Measurements from ENCODE around the gene KRTAP10-10. TPM values are rescaled to one million over a fixed set of nuclear protein-coding genes. Genes with fewer than 3 reads are reported as not detected.
"Not testable (repeated sequence)": the region's sequence is repeated elsewhere in the genome, so short reads cannot be mapped to it uniquely, and the experiment has no call there.

Gene KRTAP10-10
- total RNA-seq, 2 donors from 2014 or later = not detected

DNA sequence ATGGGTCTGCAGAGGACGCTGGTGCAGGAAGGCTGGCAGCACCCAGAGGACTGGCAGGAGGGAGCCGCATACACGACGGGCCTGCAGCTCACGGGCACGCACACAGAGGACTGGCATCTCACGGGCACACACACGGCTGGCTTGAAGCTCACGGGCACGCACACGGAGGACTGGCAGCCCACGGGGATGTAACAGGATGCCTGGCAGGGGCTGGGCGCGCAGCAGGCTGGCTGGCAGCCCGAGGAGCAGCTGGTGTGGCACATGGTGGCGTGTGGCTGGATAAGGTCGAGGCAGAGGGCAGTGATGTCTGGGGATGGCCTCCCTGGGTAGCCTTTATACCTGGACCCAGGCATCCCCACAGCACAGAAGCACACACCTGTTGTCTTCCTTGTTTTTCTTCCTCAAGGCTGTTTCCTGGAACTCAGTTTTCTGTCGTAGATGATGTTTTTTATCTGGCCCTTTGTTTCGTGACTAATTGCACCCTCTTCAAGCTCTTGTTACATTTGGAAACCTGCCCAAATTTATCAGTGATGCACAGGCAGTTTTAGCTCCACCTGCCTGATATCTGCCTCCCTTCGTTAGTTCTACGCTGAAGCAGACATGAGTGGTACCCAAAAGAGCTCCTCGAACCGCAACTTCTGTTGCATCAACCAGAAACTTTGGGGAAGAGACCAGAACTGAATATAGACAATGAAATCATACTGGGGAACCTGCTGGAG lies 44.9 kb downstream of the KRTAP10-10 start, which contains the start of gene KRTAP12-1:
Gene KRTAP12-1 (minus strand): TSS at position 303 of the 719 bp plus-strand sequence. CDS start 40 bp downstream, at position 263.
- peaks cover 10 to 12% of the 10 kb centered on the region in 2 donors for H3K4me1 Mint-ChIP-seq (ENCODE audit: low read depth in 2 of 2)
- DNase-seq (ENCODE audit: low spot score) = no peak
- no peaks in the 10 kb centered on the region for H3K9me3 Mint-ChIP-seq
- H3K27me3 Mint-ChIP-seq = peaks cover 23 to 28% of the 10 kb centered on the region in 2 donors
- H3K36me3 Mint-ChIP-seq = no peaks in the 10 kb centered on the region
- no peak within 1 kb of the TSS for H3K4me3 Mint-ChIP-seq
- ATAC-seq = no peak
- no peak within 1 kb of the TSS for H3K27ac Mint-ChIP-seq

DNA sequence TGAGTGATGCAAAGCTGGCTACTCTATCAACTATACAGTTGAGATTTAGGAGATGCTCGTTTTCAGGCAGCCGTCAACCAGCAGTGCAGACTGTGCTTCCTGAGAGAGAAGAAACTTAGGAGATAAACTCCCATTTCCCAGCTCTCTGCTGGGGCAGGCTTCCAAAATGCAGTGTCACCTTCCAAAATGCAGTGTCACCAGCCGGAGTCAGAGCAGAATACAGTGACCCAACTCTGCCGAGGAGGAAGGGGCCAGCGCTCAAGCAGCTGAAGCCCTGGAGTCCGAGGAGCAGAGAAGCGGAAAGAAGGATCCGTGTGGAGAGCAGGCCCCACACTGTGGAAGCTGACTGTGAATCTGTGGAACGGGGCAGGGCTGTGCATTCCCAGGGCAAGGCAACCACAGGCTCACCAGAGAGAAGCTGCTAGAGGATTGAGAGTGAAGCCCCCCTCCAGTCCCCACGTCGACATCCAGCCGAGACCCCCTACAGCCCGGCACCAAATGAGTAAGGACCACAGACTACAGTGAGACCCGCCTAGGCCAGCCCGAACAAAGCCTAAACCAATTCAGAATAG lies 45.5 kb downstream of the KRTAP10-10 start:
- H3K27ac Mint-ChIP-seq = no peak overlapping the region
- ATAC-seq = no peak
- no peak overlapping the region for H3K4me3 Mint-ChIP-seq
- H3K36me3 Mint-ChIP-seq = no peaks in the 10 kb centered on the region
- no peak for DNase-seq (ENCODE audit: low spot score)
- H3K4me1 Mint-ChIP-seq (ENCODE audit: low read depth in 2 of 2) = peaks cover 10 to 12% of the 10 kb centered on the region in 2 donors
- H3K27me3 Mint-ChIP-seq = peaks cover 23 to 33% of the 10 kb centered on the region in 2 donors
- no peaks in the 10 kb centered on the region for H3K9me3 Mint-ChIP-seq

DNA sequence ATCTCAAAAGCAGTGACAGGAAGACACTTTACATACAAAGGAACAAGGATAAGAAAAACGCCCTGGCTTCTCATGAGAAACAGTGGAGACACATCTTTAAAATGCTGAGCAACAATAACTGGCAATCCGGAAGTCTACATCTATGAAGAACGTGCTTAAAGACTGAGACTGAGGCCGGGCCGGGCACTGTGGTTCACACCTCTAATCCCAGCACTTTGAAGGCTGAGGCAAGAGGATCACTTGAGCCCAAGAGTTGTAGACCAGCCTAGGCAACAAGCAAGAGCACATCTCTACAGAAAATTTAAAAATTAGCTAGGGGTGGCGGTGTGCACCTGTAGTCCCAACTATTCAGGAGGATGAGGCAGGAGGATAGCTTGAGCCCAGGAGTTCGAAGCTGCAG lies 46.9 kb downstream of the KRTAP10-10 start:
- peaks cover 10 to 12% of the 10 kb centered on the region in 2 donors for H3K4me1 Mint-ChIP-seq (ENCODE audit: low read depth in 2 of 2)
- no peaks in the 10 kb centered on the region for H3K9me3 Mint-ChIP-seq
- peaks cover 23 to 33% of the 10 kb centered on the region in 2 donors for H3K27me3 Mint-ChIP-seq
- peak overlapping the region in 1 of 2 donors; percentile 32 for H3K27ac Mint-ChIP-seq
- no peaks in the 10 kb centered on the region for H3K36me3 Mint-ChIP-seq
- DNase-seq (ENCODE audit: low spot score) = no peak
- ATAC-seq = no peak
- H3K4me3 Mint-ChIP-seq = no peak overlapping the region

DNA sequence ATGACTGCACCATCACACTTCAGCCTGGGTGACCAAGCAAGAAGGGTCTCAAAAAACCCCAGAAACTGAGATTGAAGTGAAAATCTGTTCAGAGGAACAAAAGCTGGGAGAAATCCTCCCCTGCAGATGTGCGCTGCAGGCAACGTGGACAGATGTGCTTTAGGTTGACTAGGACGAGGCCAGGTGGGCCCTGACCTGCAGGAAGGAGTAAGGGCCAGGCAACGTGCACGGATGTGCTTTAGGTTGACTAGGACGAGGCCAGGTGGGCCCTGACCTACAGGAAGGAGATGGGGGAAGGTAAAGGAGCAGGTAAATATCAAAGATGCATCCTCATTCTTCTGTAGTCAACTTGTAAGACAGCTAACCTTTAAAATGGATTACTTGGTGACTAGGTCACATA lies 47.3 kb downstream of the KRTAP10-10 start:
- DNase-seq (ENCODE audit: low spot score) (no peak), ATAC-seq (no peak)
- no peaks in the 10 kb centered on the region for H3K36me3 Mint-ChIP-seq
- peaks cover 10 to 12% of the 10 kb centered on the region in 2 donors for H3K4me1 Mint-ChIP-seq (ENCODE audit: low read depth in 2 of 2)
- peak overlapping the region in 1 of 2 donors; percentile 32 for H3K27ac Mint-ChIP-seq
- H3K9me3 Mint-ChIP-seq = no peaks in the 10 kb centered on the region
- peaks cover 23 to 30% of the 10 kb centered on the region in 2 donors for H3K27me3 Mint-ChIP-seq
- no peak overlapping the region for H3K4me3 Mint-ChIP-seq

DNA sequence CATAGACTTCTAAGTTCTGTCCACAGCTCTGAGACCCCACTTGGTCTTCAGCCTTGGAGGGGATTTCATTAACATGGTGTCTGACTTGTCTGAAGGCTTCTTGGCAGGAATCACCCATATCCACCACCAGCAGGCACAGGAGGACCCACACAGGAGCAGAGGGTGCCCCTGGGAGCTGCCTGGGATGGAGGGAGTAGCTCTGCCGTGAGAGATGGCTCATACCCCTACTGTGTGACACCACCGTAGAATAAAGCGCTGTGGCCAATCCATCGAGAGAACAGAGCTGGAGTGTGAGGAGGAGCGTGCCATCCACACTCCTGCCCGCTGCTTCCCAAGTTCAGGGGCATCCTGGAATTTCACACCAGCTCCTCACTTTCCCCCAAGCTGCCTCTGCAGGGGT lies 47.9 kb downstream of the KRTAP10-10 start:
- peaks cover 25 to 29% of the 10 kb centered on the region in 2 donors for H3K27me3 Mint-ChIP-seq
- not testable (repeated sequence) for ATAC-seq; H3K36me3 Mint-ChIP-seq; H3K4me3 Mint-ChIP-seq; H3K9me3 Mint-ChIP-seq; DNase-seq (ENCODE audit: low spot score); H3K27ac Mint-ChIP-seq
- peaks cover 10 to 12% of the 10 kb centered on the region in 2 donors for H3K4me1 Mint-ChIP-seq (ENCODE audit: low read depth in 2 of 2)

DNA sequence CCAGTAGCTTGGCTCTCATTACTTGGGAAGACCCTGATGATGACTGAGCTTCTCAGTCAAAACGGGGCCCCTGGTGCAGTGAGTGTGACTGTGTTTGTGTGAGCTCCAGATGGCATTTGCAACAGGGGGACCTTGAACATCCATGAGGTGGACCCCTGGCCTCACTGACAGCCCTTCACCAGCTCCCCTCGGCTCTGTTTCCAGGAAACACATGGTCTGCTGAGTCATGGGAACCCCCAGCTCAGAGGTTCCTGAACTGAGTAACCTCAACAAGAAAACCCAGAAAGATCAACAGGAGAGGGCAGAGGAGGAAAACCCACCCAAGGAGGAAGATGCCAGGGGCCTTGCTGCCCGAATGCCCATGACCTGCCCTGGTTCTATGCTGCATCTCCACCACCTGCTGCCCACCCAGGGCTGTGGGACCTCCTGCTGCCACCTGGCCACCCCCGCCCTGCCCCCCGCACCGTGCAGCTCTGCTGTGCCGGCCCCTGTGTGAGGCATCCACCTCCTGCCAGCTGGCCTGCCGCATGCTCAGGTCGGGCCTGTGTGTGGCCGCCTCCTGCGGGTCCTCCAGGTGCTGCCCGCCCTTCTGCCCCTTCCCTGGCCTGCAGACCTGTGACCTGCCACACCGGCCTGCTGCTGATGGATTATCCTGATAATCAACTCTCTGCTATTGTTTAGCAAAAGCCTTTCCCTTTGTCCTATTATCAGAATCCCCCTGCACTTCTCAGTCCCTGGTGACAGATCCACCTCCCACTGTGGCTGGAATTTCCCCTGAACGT lies 49.0 kb downstream of the KRTAP10-10 start:
- no peak for DNase-seq (ENCODE audit: low spot score)
- Mint-ChIP-seq H3K36me3 (no peaks in the 10 kb centered on the region), H3K27ac (peak overlapping the region in 1 of 2 donors; percentile 61), H3K4me1 (ENCODE audit: low read depth in 2 of 2) (peaks cover 10 to 12% of the 10 kb centered on the region in 2 donors), H3K27me3 (peaks cover 29 to 30% of the 10 kb centered on the region in 2 donors), H3K9me3 (no peaks in the 10 kb centered on the region), H3K4me3 (no peak overlapping the region)
- peak; percentile 41 to 61 for ATAC-seq

DNA sequence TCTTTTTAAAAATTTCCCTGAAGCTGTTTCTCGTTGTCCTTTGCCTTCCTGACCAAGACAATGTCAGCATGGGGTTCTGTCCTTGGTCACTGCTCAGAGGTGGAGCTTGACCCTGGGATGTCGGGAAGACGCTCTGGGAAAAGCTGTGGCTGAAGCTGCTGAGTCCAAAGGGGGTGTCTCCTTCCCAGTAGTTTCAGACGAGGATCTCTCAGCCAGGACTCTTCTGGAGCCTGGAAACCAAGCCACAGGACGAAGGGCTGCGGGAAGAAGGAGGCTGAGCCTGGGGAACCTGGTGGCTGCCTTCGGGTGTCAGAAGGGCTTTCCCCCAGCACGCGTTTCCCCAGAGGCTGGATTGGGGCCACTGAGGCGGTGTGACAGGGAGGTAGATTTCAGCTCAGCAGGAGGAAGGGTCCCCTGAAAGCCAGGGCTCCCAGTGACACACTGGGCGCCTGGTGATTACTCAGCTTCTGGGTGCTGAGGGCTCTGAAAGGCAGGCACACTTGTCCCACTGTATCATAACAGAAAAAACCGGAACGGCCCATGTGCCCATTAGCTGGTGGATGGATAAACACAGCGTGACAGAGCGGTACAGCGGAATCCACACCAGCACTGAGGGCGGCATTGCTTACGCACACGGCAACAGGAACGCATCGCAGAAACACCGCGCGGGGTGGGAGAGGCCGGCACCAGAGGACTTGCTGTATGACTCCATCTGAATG lies 49.8 kb downstream of the KRTAP10-10 start:
- peak overlapping the region in 1 of 2 donors; percentile 61 for H3K27ac Mint-ChIP-seq
- no peak for DNase-seq (ENCODE audit: low spot score)
- H3K36me3 Mint-ChIP-seq = no peaks in the 10 kb centered on the region
- H3K27me3 Mint-ChIP-seq = peaks cover 28 to 29% of the 10 kb centered on the region in 2 donors
- ATAC-seq = no peak
- H3K9me3 Mint-ChIP-seq = no peaks in the 10 kb centered on the region
- H3K4me1 Mint-ChIP-seq (ENCODE audit: low read depth in 2 of 2) = peaks cover 10 to 12% of the 10 kb centered on the region in 2 donors
- no peak overlapping the region for H3K4me3 Mint-ChIP-seq

DNA sequence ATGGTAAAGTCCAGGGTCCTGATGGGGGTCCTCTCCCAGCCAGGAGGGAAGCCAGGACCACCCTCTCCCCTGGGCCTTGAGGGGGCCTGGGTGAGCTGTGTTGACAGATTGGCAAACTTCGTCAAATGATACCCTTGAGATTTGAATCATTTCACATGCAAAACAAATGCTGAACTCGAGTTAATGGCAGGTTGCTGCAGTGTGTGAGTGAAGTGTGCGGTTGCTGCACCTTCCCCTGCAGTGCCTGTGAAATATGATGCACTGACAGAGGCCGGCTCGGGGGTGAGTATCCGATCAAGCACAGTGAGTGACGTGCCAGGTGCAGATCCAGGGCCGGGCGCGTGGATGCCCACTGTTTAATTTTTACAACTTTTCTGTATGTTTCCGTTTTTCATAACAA lies 50.5 kb downstream of the KRTAP10-10 start:
- ATAC-seq (no peak), DNase-seq (ENCODE audit: low spot score) (no peak)
- Mint-ChIP-seq H3K9me3 (no peaks in the 10 kb centered on the region), H3K27me3 (peaks cover 24 to 32% of the 10 kb centered on the region in 2 donors), H3K4me1 (ENCODE audit: low read depth in 2 of 2) (peaks cover 10 to 12% of the 10 kb centered on the region in 2 donors), H3K36me3 (peaks cover 5% of the 10 kb centered on the region), H3K27ac (peak overlapping the region in 1 of 2 donors; percentile 61), H3K4me3 (no peak overlapping the region)

Other genes with a start within 250 kb of the KRTAP10-10 start
- gene LRRC3, start 181.8 kb upstream of the KRTAP10-10 start, total RNA-seq = under 1 TPM; 0.45 to 0.88 TPM
- gene KRTAP10-1, start 97.2 kb upstream of the KRTAP10-10 start, total RNA-seq = not detected
- gene KRTAP10-2, start 85.9 kb upstream of the KRTAP10-10 start, total RNA-seq = not detected
- gene KRTAP10-3, start 78.6 kb upstream of the KRTAP10-10 start, total RNA-seq = not detected
- not detected for gene KRTAP10-4, start 63.6 kb upstream of the KRTAP10-10 start, total RNA-seq
- not detected for gene KRTAP10-5, start 56.8 kb upstream of the KRTAP10-10 start, total RNA-seq
- not detected for gene KRTAP10-6, start 44.9 kb upstream of the KRTAP10-10 start, total RNA-seq
- gene KRTAP10-7, start 36.8 kb upstream of the KRTAP10-10 start, total RNA-seq = not detected
- gene KRTAP10-8, start 25.3 kb upstream of the KRTAP10-10 start, total RNA-seq = not detected
- not detected for gene KRTAP10-9, start 10.3 kb upstream of the KRTAP10-10 start, total RNA-seq
- not detected for gene KRTAP10-11, start 9.1 kb downstream of the KRTAP10-10 start, total RNA-seq
- not detected for gene KRTAP12-4, start 17.3 kb downstream of the KRTAP10-10 start, total RNA-seq
- gene KRTAP12-3, start 20.6 kb downstream of the KRTAP10-10 start, total RNA-seq = not detected
- gene KRTAP12-2, start 29.6 kb downstream of the KRTAP10-10 start, total RNA-seq = not detected
- gene KRTAP12-1, start 44.8 kb downstream of the KRTAP10-10 start, total RNA-seq = not detected
- not detected for gene KRTAP10-12, start 59.8 kb downstream of the KRTAP10-10 start, total RNA-seq
- not detected for gene TSPEAR, start 74.2 kb downstream of the KRTAP10-10 start, total RNA-seq
- 100 to 1,000 TPM in 1 of 2 donors, 10 to 100 TPM in 1; 89.7 to 164 TPM for gene UBE2G2, start 164.5 kb downstream of the KRTAP10-10 start, total RNA-seq
- 10 to 100 TPM; 50.1 to 53.9 TPM for gene SUMO3, start 180.7 kb downstream of the KRTAP10-10 start, total RNA-seq
- 10 to 100 TPM; 69.4 to 81.7 TPM for gene PTTG1IP, start 236.3 kb downstream of the KRTAP10-10 start, total RNA-seq